ENCODE measurements around the gene ACSBG1. TPM values are rescaled to one million over a fixed set of nuclear protein-coding genes. Genes with fewer than 3 reads are reported as not detected.
A peak's percentile ranks its signal among the peaks of the same experiment; 100 is the strongest.

Gene ACSBG1
- total RNA-seq, 2 donors from 2014 or later, result 0.31 TPM; not detected in 1

DNA sequence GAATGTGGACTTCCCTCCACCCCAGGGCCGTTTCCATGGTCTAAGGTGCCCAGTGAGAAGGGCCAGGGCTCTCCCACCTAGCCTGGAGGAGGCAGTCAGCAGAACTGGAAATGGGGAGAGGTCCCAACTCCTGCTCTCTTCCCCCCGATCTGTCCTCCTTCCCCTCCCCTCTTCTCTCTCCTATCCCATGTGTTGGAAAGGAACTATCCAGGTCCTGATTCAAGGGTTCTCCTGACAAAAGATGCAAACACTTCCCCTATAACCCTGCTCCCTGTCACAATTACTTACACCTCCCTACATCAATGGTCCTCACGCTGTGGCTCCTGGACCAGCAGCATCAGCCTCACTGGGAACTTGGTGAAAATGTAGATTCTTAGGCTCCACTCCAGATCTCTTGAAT lies 109.1 kb downstream of the ACSBG1 start:
- no peak overlapping the region for H3K27ac Mint-ChIP-seq
- H3K36me3 Mint-ChIP-seq, result no peaks in the 10 kb centered on the region
- peak; percentile 16 for DNase-seq (ENCODE audit: low spot score)
- ATAC-seq, result no peak
- no peaks in the 10 kb centered on the region for H3K27me3 Mint-ChIP-seq
- peaks cover 3 to 4% of the 10 kb centered on the region in 2 donors for H3K4me1 Mint-ChIP-seq (ENCODE audit: low read depth in 2 of 2)
- H3K4me3 Mint-ChIP-seq, result no peak overlapping the region
- H3K9me3 Mint-ChIP-seq, result no peaks in the 10 kb centered on the region

GRCh38 chr15:78120523-78120922 lies 113.8 kb downstream of the ACSBG1 start:
- H3K27me3 Mint-ChIP-seq, result no peaks in the 10 kb centered on the region
- H3K4me1 Mint-ChIP-seq (ENCODE audit: low read depth in 2 of 2), result peaks cover 0 to 2% of the 10 kb centered on the region in 2 donors
- DNase-seq (ENCODE audit: low spot score), result no peak
- ATAC-seq, result no peak
- no peaks in the 10 kb centered on the region for H3K36me3 Mint-ChIP-seq
- no peak overlapping the region for H3K27ac Mint-ChIP-seq
- H3K9me3 Mint-ChIP-seq, result no peaks in the 10 kb centered on the region
- no peak overlapping the region for H3K4me3 Mint-ChIP-seq

Other genes starting within 250 kb of the ACSBG1 start
- gene TBC1D2B, start 156.9 kb downstream of the ACSBG1 start, total RNA-seq, result 10 to 100 TPM; 54.1 to 97.0 TPM
- not detected for gene SH2D7, start 142.0 kb downstream of the ACSBG1 start, total RNA-seq
- 1 to 10 TPM in 1 of 2 donors, under 1 TPM in 1; 0.67 to 1.8 TPM for gene CIB2, start 103.1 kb downstream of the ACSBG1 start, total RNA-seq
- gene IDH3A, start 85.2 kb downstream of the ACSBG1 start, total RNA-seq, result 100 to 1,000 TPM; 135 to 169 TPM
- gene DNAJA4, start 30.0 kb upstream of the ACSBG1 start, total RNA-seq, result 10 to 100 TPM; 35.2 to 50.4 TPM
- gene SKIC8, start 65.0 kb upstream of the ACSBG1 start, total RNA-seq, result 10 to 100 TPM; 40.7 to 50.0 TPM
- gene CRABP1, start 105.8 kb upstream of the ACSBG1 start, total RNA-seq, result not detected
- gene IREB2, start 203.7 kb upstream of the ACSBG1 start, total RNA-seq, result 10 to 100 TPM; 79.0 to 92.8 TPM